Suprapubic skin (tissue), 4 donors: ENCODE measurements around the gene GARIN5A. TPM values are rescaled to one million over a fixed set of nuclear protein-coding genes. Genes with fewer than 3 reads are reported as not detected.
"Not testable (repeated sequence)": the region's sequence is repeated elsewhere in the genome, so short reads cannot be mapped to it uniquely, and the experiment has no call there.

ENCODE experiments used
- DNase-seq, 2 donors: peaks; one replicate each; pipeline ENCODE4 v3.0.0-alpha.2; 2019; ENCODE audit warnings: low spot score in 2 of 2
- H3K27ac ChIP-seq: fragments of 200-600 bp; sonication (generic); one replicate; pipeline ENCODE4 v1.5.1; 2019
- H3K27me3 ChIP-seq: fragments of 200-600 bp; sonication (generic); one replicate; pipeline ENCODE4 v1.5.1; 2019
- H3K36me3 ChIP-seq: fragments of 200-600 bp; sonication (generic); one replicate; pipeline ENCODE4 v1.5.1; 2019
- H3K4me1 ChIP-seq: fragments of 200-600 bp; sonication (generic); one replicate; pipeline ENCODE4 v1.5.1; 2019
- H3K4me3 ChIP-seq: fragments of 200-600 bp; sonication (generic); one replicate; pipeline ENCODE4 v1.5.1; 2019; ENCODE audit warnings: mild to moderate bottlenecking
- H3K9me3 ChIP-seq: fragments of 200-600 bp; sonication (generic); one replicate; pipeline ENCODE4 v1.5.1; 2019
- CTCF ChIP-seq, 2 donors: fragments of 200-600 bp in 1 of 2; fragments of 450-650 bp in 1 of 2; sonication (generic) in 1 of 2; IDR thresholded peaks; one replicate each; pipeline ENCODE4 v1.5.1; 2016 to 2019; ENCODE audit warnings: antibody characterized with exemption in 2 of 2, mild to moderate bottlenecking in 1 of 2, moderate library complexity in 1 of 2
- EP300 ChIP-seq: sonication (generic); formaldehyde crosslinking; IDR thresholded peaks from one replicate; pipeline ENCODE4 v1.6.1; 2017; ENCODE audit warnings: antibody characterized with exemption
- POLR2A ChIP-seq, 2 donors: fragments of 450-650 bp; IDR thresholded peaks; one replicate each; pipeline ENCODE4 v1.6.1; 2017; ENCODE audit warnings: antibody characterized with exemption in 2 of 2, mild to moderate bottlenecking in 2 of 2, moderate library complexity in 2 of 2
- POLR2AphosphoS5 ChIP-seq, 3 donors: sonication (generic); formaldehyde crosslinking; IDR thresholded peaks; one replicate each; pipeline ENCODE4 v1.6.1; 2017; ENCODE audit warnings: antibody characterized with exemption in 3 of 3
- WGBS: methylation state at CpG from one replicate; pipeline ENCODE4 v1.1.5; 2018; 5-methylcytosine and 5-hydroxymethylcytosine counted together
- total RNA-seq, 4 donors: library from RNA; depleted of rRNA; stranded (reverse); fragments of >200 nt; gene quantifications; one replicate each; pipeline ENCODE4 v1.1.0, GENCODE V29; 2016

The GARIN5A gene
- total RNA-seq, 4 donors from 2014 or later: 3.9 to 5.0 (median 4.2) TPM; not detected in 1

GRCh38 chr19:50447750-50448149 lies 28.9 kb downstream of the GARIN5A start:
- no peaks in the 10 kb centered on the region for H3K9me3 ChIP-seq
- H3K36me3 ChIP-seq: no peaks in the 10 kb centered on the region
- WGBS: 95% methylated on average over 10 of the region's 10 CpGs
- H3K27ac ChIP-seq: no peak overlapping the region
- TF ChIP-seq CTCF (IDR thresholded peaks at IDR 0.05) (no peak), EP300 (no peak), POLR2A (IDR thresholded peaks at IDR 0.05) (no peak), POLR2AphosphoS5 (IDR thresholded peaks at IDR 0.05) (no peak)
- no peaks in the 10 kb centered on the region for H3K4me1 ChIP-seq
- H3K27me3 ChIP-seq: peaks cover 22% of the 10 kb centered on the region
- no peak for DNase-seq
- no peak overlapping the region for H3K4me3 ChIP-seq

- H3K36me3 ChIP-seq: no peaks in the 10 kb centered on the region
- no peak overlapping the region for H3K27ac ChIP-seq
- H3K27me3 ChIP-seq: peaks cover 22% of the 10 kb centered on the region
- no peak for TF ChIP-seq CTCF (IDR thresholded peaks at IDR 0.05)
- TF ChIP-seq POLR2A (IDR thresholded peaks at IDR 0.05): no peak
- TF ChIP-seq EP300: no peak
- TF ChIP-seq POLR2AphosphoS5 (IDR thresholded peaks at IDR 0.05): no peak
- WGBS: 84% methylated on average over 5 of the region's 5 CpGs
- no peak overlapping the region for H3K4me3 ChIP-seq
- no peaks in the 10 kb centered on the region for H3K4me1 ChIP-seq
- DNase-seq: no peak
- H3K9me3 ChIP-seq: no peaks in the 10 kb centered on the region
Measured at GRCh38 chr19:50447053-50447452, 29.6 kb downstream of the GARIN5A start.

- no peak for TF ChIP-seq EP300
- H3K36me3 ChIP-seq: no peaks in the 10 kb centered on the region
- no peak for DNase-seq
- H3K9me3 ChIP-seq: no peaks in the 10 kb centered on the region
- no peak overlapping the region for H3K27ac ChIP-seq
- 77% methylated on average over 1 of the region's 1 CpG for WGBS
- H3K4me3 ChIP-seq: no peak overlapping the region
- H3K27me3 ChIP-seq: no peaks in the 10 kb centered on the region
- no peaks in the 10 kb centered on the region for H3K4me1 ChIP-seq
Measured at GRCh38 chr19:50444059-50444458, 32.6 kb downstream of the GARIN5A start.

- DNase-seq, H3K4me1 ChIP-seq, H3K27ac ChIP-seq, H3K9me3 ChIP-seq, H3K36me3 ChIP-seq, H3K4me3 ChIP-seq: not testable (repeated sequence)
- WGBS: 42% methylated on average over 2 of the region's 2 CpGs
- H3K27me3 ChIP-seq: peaks cover 20% of the 10 kb centered on the region
Measured at GRCh38 chr19:50439130-50439529, 37.5 kb downstream of the GARIN5A start.

GRCh38 chr19:50437862-50438449 lies 38.7 kb downstream of the GARIN5A start:
- TF ChIP-seq POLR2A (IDR thresholded peaks at IDR 0.05) (no peak), CTCF (IDR thresholded peaks at IDR 0.05) (no peak), EP300 (no peak), POLR2AphosphoS5 (IDR thresholded peaks at IDR 0.05) (no peak)
- no peaks in the 10 kb centered on the region for H3K4me1 ChIP-seq
- H3K27ac ChIP-seq: no peak overlapping the region
- peaks cover 29% of the 10 kb centered on the region for H3K27me3 ChIP-seq
- 85% methylated on average over 5 of the region's 5 CpGs for WGBS
- no peak for DNase-seq
- H3K4me3 ChIP-seq: no peak overlapping the region
- no peaks in the 10 kb centered on the region for H3K36me3 ChIP-seq
- no peaks in the 10 kb centered on the region for H3K9me3 ChIP-seq

GRCh38 chr19:50435627-50436026 lies 41.0 kb downstream of the GARIN5A start:
- Histone ChIP-seq H3K4me1 (peaks cover 20% of the 10 kb centered on the region), H3K9me3 (no peaks in the 10 kb centered on the region), H3K36me3 (no peaks in the 10 kb centered on the region), H3K27me3 (peaks cover 41% of the 10 kb centered on the region), H3K4me3 (no peak overlapping the region), H3K27ac (no peak overlapping the region)
- 82% methylated on average over 12 of the region's 12 CpGs for WGBS
- TF ChIP-seq POLR2A (IDR thresholded peaks at IDR 0.05) (no peak), EP300 (no peak), CTCF (IDR thresholded peaks at IDR 0.05) (no peak), POLR2AphosphoS5 (IDR thresholded peaks at IDR 0.05) (no peak)
- no peak for DNase-seq
